H9 (cell line): ENCODE data around the gene CA7. TPM values are rescaled to one million over a fixed set of nuclear protein-coding genes. Genes with fewer than 3 reads are reported as not detected.

ENCODE experiments used
- DNase-seq: peaks from one replicate; pipeline ENCODE4 v3.0.0-alpha.2; 2017
- H2AFZ ChIP-seq: one replicate; pipeline ENCODE4 v1.6.1; 2013; ENCODE audit warnings: mild to moderate bottlenecking, low read length, control low read depth, moderate library complexity
- H2AK5ac ChIP-seq: 2 replicates; pipeline ENCODE4 v1.6.1; 2013; ENCODE audit warnings: low read length, control low read depth, mixed read lengths; ENCODE audit not compliant: insufficient read length
- H2BK120ac ChIP-seq: one replicate; pipeline ENCODE4 v1.6.1; 2013; ENCODE audit warnings: low read depth, mild to moderate bottlenecking, low read length, control low read depth, inconsistent platforms; ENCODE audit not compliant: poor library complexity, severe bottlenecking
- H2BK12ac ChIP-seq: 2 replicates; pipeline ENCODE4 v1.6.1; 2013; ENCODE audit warnings: low read length, control low read depth, mixed read lengths, low read depth; ENCODE audit not compliant: insufficient read length
- H2BK15ac ChIP-seq: 2 replicates; pipeline ENCODE4 v1.6.1; 2013; ENCODE audit warnings: low read depth, low read length, control low read depth
- H2BK20ac ChIP-seq: one replicate; pipeline ENCODE4 v1.6.1; 2013; ENCODE audit warnings: low read depth, mild to moderate bottlenecking, low read length, control low read depth, inconsistent platforms; ENCODE audit not compliant: poor library complexity, severe bottlenecking
- H2BK5ac ChIP-seq: 2 replicates; pipeline ENCODE4 v1.6.1; 2013; ENCODE audit warnings: low read length, control low read depth, mixed read lengths; ENCODE audit not compliant: insufficient read length
- H3K14ac ChIP-seq: 2 replicates; pipeline ENCODE4 v1.6.1; 2013; ENCODE audit warnings: low read length, control low read depth; ENCODE audit not compliant: insufficient read depth
- H3K18ac ChIP-seq: 2 replicates; pipeline ENCODE4 v1.6.1; 2013; ENCODE audit warnings: low read depth, mild to moderate bottlenecking, mixed read lengths, low read length, control low read depth; ENCODE audit not compliant: insufficient read length
- H3K23ac ChIP-seq: 2 replicates; pipeline ENCODE4 v1.6.1; 2013; ENCODE audit warnings: low read length, control low read depth, mixed read lengths, low read depth; ENCODE audit not compliant: insufficient read length
- H3K23me2 ChIP-seq: 2 replicates; pipeline ENCODE4 v1.6.1; 2013; ENCODE audit warnings: low read depth, mild to moderate bottlenecking, mixed read lengths, low read length, control low read depth; ENCODE audit not compliant: insufficient read length, poor library complexity, severe bottlenecking
- H3K27ac ChIP-seq: 2 replicates; pipeline ENCODE4 v1.5.1; 2013; ENCODE audit warnings: low read length, control low read depth, mixed read lengths, low read depth; ENCODE audit not compliant: insufficient read length
- H3K27me3 ChIP-seq: 2 replicates; pipeline ENCODE4 v1.6.1; 2013; ENCODE audit warnings: low read length, control low read depth, inconsistent platforms; ENCODE audit not compliant: insufficient read depth
- H3K4ac ChIP-seq: 2 replicates; pipeline ENCODE4 v1.6.1; 2013; ENCODE audit warnings: low read depth, mild to moderate bottlenecking, control low read depth, inconsistent platforms, low read length, moderate library complexity
- H3K4me1 ChIP-seq: 2 replicates; pipeline ENCODE4 v1.6.1; 2013; ENCODE audit warnings: low read length, control low read depth, inconsistent platforms; ENCODE audit not compliant: insufficient read depth
- H3K4me2 ChIP-seq: 2 replicates; pipeline ENCODE4 v1.6.1; 2013; ENCODE audit warnings: low read length, control low read depth, mixed read lengths; ENCODE audit not compliant: insufficient read length, insufficient read depth
- H3K56ac ChIP-seq: 2 replicates; pipeline ENCODE4 v1.6.1; 2013; ENCODE audit warnings: low read depth, mild to moderate bottlenecking, mixed read lengths, low read length, control low read depth; ENCODE audit not compliant: insufficient read length
- H3K79me1 ChIP-seq: 2 replicates; pipeline ENCODE4 v1.6.1; 2013; ENCODE audit warnings: low read depth, mild to moderate bottlenecking, moderate library complexity, low read length, control low read depth, inconsistent platforms; ENCODE audit not compliant: insufficient read depth, poor library complexity, severe bottlenecking
- H3K79me2 ChIP-seq: 2 replicates; pipeline ENCODE4 v1.6.1; 2013; ENCODE audit warnings: low read length, control low read depth, inconsistent platforms; ENCODE audit not compliant: insufficient read depth
- H3K9ac ChIP-seq: 2 replicates; pipeline ENCODE4 v1.6.1; 2013; ENCODE audit warnings: low read length, control low read depth, mixed read lengths; ENCODE audit not compliant: insufficient read length; ENCODE audit errors: extremely low read depth
- H3K9me3 ChIP-seq: one replicate; pipeline ENCODE4 v1.6.1; 2013; ENCODE audit warnings: low read depth, low read length, inconsistent platforms; ENCODE audit not compliant: control insufficient read depth
- H3T11ph ChIP-seq: one replicate; pipeline ENCODE4 v1.6.1; 2013; ENCODE audit warnings: mild to moderate bottlenecking, low read length, control low read depth, inconsistent platforms
- H4K20me1 ChIP-seq: one replicate; pipeline ENCODE4 v1.6.1; 2013; ENCODE audit not compliant: control insufficient read depth, insufficient read length, insufficient read depth
- H4K5ac ChIP-seq: 2 replicates; pipeline ENCODE4 v1.6.1; 2013; ENCODE audit warnings: low read depth, mild to moderate bottlenecking, mixed read lengths, low read length, control low read depth; ENCODE audit not compliant: insufficient read length
- H4K8ac ChIP-seq: replicated peaks from 2 replicates; pipeline ENCODE4 v1.6.1; 2013; ENCODE audit warnings: low read length, control low read depth, mixed read lengths, low read depth; ENCODE audit not compliant: insufficient read length
- H4K91ac ChIP-seq: 2 replicates; pipeline ENCODE4 v1.6.1; 2013; ENCODE audit warnings: low read depth, mild to moderate bottlenecking, moderate library complexity, mixed read lengths, low read length, control low read depth; ENCODE audit not compliant: insufficient read length
- H3K27ac Mint-ChIP-seq, 3 experiments: 2 replicates in 2 of 3; 3 replicates in 1 of 3; pipeline ENCODE4 v1.8.0; 2020 to 2021; ENCODE audit warnings: mixed read lengths in 3 of 3, mild to moderate bottlenecking in 1 of 3, moderate library complexity in 1 of 3
- H3K27me3 Mint-ChIP-seq: 2 replicates; pipeline ENCODE4 v1.8.0; 2021; ENCODE audit warnings: low read depth, mild to moderate bottlenecking, moderate library complexity, mixed read lengths
- H3K36me3 Mint-ChIP-seq, 3 experiments: 2 replicates in 2 of 3; 3 replicates in 1 of 3; pipeline ENCODE4 v1.8.0; 2020 to 2021; ENCODE audit warnings: low read depth in 3 of 3, mixed read lengths in 3 of 3; ENCODE audit not compliant: insufficient read depth in 1 of 3
- H3K4me1 Mint-ChIP-seq, 2 experiments: 2 replicates each; pipeline ENCODE4 v1.8.0; 2020; ENCODE audit warnings: mixed read lengths in 2 of 2
- H3K4me3 Mint-ChIP-seq, 2 experiments: 2 replicates in 1 of 2; 3 replicates in 1 of 2; pipeline ENCODE4 v1.8.0; 2020 to 2021; ENCODE audit warnings: mild to moderate bottlenecking in 2 of 2, mixed read lengths in 2 of 2, moderate library complexity in 1 of 2
- H3K9me3 Mint-ChIP-seq, 2 experiments: 2 replicates in 1 of 2; 3 replicates in 1 of 2; pipeline ENCODE4 v1.8.0; 2020; ENCODE audit warnings: mild to moderate bottlenecking in 2 of 2, mixed read lengths in 2 of 2, moderate library complexity in 1 of 2
- CTCF ChIP-seq: fragments of 200-600 bp; sonication (generic); conservative IDR thresholded peaks from 3 replicates; pipeline ENCODE4 v1.8.0; 2021; ENCODE audit warnings: antibody characterized with exemption, mild to moderate bottlenecking
- total RNA-seq: library from RNA; stranded (reverse); gene quantifications from 2 replicates; pipeline ENCODE4 v1.2.1, GENCODE V29; 2021

CA7 gene
- total RNA-seq, 1 experiment from 2014 or later, result 0.81 TPM

- peaks cover 12% of the 10 kb centered on the region in 2 experiments for H3K4me1 Mint-ChIP-seq
- no peaks in the 10 kb centered on the region for H3K9me3 ChIP-seq
- peak overlapping the region; percentile 52 for H3K4me2 ChIP-seq
- no peaks in the 10 kb centered on the region for H3K79me2 ChIP-seq
- H2BK15ac ChIP-seq, result no peak overlapping the region
- H3K4me3 Mint-ChIP-seq, result no peak overlapping the region
- no peak overlapping the region for H3K56ac ChIP-seq
- H3K36me3 Mint-ChIP-seq, result no peaks in the 10 kb centered on the region
- no peaks in the 10 kb centered on the region for H3K27me3 ChIP-seq
- H3K18ac ChIP-seq, result no peak overlapping the region
- no peak overlapping the region for H3K9ac ChIP-seq
- H3K23me2 ChIP-seq, result no peaks in the 10 kb centered on the region
- H2BK20ac ChIP-seq, result no peak overlapping the region
- no peak overlapping the region for H2BK5ac ChIP-seq
- no peak overlapping the region for H3K23ac ChIP-seq
- H4K8ac ChIP-seq, result no peak overlapping the region
- no peak overlapping the region for H3K27ac Mint-ChIP-seq
- no peak overlapping the region for H3K27ac ChIP-seq
- H2BK120ac ChIP-seq, result no peak overlapping the region
- no peaks in the 10 kb centered on the region for H4K20me1 ChIP-seq
- no peak for TF ChIP-seq CTCF
- H3K14ac ChIP-seq, result no peak overlapping the region
- H2AK5ac ChIP-seq, result no peak overlapping the region
- H3K4ac ChIP-seq, result no peak overlapping the region
- no peak overlapping the region for H3T11ph ChIP-seq
- H3K4me1 ChIP-seq, result no peaks in the 10 kb centered on the region; the same call in 1 of the 2 replicates
- peaks cover 5% of the 10 kb centered on the region for H3K27me3 Mint-ChIP-seq
- no peaks in the 10 kb centered on the region for H3K79me1 ChIP-seq
- H2AFZ ChIP-seq, result no peak overlapping the region
- no peak overlapping the region for H4K5ac ChIP-seq
- no peaks in the 10 kb centered on the region; a peak in 1 of 5 replicates for H3K9me3 Mint-ChIP-seq
- H4K91ac ChIP-seq, result no peak overlapping the region
- no peak for DNase-seq
- no peak overlapping the region for H2BK12ac ChIP-seq
Observed at GRCh38 chr16:66873685-66874055, 29.5 kb downstream of the CA7 start.
